GM12873 (cell line): ENCODE measurements around the gene TPGS1.

Source experiments
- CTCF ChIP-seq: IDR thresholded peaks from 2 replicates; pipeline ENCODE4 v1.5.1; 2012; ENCODE audit warnings: low read depth, mild to moderate bottlenecking, moderate library complexity, low read length, control low read depth; ENCODE audit not compliant: insufficient read depth; ENCODE audit errors: missing control alignments

TPGS1 gene

DNA sequence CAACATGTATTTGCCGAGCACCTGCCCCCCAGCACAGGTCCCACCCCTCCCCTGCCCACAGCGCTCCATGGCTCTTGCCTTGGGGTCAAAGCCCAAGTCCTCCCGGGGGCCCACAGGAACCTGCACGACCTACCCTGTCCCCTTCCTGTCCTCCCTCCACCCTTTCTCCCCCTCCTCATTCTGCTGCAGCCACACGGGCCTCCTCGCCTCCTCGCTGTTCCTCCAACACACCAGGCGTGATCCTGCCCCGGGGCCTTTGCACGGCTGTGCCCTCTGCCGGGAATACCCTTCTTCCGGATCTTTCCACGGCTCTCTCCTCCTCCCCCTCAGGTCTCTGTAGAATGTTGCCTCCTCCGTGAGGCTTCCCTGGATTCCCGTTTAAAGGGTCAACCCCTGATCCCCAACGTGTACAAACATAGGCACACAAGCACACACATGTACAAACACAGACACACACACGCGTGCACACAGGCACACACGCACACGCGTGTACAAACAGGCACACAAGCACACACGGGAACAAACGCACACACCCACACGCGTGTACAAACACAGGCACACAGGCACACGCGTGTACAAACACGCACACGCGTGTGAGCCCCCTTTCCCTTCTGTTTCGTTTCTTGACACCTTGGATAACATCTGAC lies 8.2 kb upstream of the TPGS1 start:
- TF ChIP-seq CTCF: no peak

- TF ChIP-seq CTCF: no peak
These were observed 5.7 kb upstream of the TPGS1 start for GRCh38 chr19:501646-502045.

DNA sequence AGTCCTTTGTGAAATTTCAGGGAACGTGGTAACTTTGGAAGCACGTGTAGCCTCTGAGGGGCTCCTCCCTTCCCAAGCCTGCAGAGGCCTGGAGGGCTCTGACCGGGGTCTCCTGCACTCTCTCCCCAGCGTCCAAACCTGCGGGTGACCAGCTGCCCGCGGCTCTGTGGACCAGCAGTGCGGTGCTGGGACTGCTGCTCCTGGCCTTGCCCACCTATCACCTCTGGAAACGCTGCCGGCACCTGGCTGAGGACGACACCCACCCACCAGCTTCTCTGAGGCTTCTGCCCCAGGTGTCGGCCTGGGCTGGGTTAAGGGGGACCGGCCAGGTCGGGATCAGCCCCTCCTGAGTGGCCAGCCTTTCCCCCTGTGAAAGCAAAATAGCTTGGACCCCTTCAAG lies 2.7 kb upstream of the TPGS1 start:
- TF ChIP-seq CTCF: no peak

- peak; percentile 98 for TF ChIP-seq CTCF
These were observed 652 bp upstream of the TPGS1 start for GRCh38 chr19:506404-507285.

DNA sequence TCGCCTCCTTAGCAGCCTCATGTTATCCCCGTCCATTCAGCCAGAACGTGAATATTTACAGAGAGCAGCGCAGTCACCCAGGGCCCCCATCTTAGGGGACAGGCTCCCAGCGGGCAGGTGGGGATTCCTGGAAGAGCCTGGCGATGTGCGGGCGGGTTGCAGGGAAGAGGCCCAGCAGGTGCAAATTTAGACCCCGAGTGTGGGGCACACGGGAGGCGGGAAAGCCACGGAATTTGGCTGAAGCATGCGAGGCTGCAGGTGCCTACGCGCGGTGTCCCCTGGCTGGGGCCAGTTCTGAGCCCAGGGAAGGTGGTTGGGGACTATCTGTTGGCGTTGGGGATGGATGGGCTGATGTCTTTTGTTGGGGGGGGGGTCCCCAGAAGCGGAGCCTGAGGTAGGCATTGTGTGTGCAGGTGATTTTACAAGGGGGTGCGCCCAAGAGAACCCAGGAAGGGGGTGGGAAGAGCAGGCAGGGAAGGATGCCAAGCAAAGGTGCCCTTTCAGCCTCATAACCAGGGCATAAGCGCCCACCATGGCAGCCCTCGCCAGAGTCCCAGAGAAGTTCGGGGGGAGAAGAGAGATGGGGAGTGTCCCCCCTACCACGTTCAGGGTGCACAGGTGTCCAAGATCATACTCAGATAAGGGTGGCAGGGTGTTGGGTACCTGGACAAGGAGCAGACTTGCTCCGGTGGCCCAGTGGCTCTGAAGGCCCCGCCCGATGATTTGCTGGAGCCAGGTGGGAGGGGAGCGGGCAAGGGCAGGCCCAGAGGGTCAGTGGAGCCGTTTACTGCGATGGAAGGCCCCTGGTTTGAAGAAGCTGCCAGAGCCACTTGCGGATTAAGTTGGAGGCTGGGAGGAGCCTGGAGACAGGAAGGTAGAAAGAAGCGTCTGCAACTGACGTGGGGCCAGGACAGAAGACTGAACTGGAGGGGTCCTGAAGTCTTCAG lies 1.2 kb downstream of the TPGS1 start:
- TF ChIP-seq CTCF: no peak

- TF ChIP-seq CTCF: peak; percentile 100
These were observed 3.4 kb downstream of the TPGS1 start for GRCh38 chr19:510606-511100.
